ENCODE data around the gene KIF6.

GRCh38 chr6:39402239-39402751 is 322.9 kb downstream of the KIF6 start:
- TF ChIP-seq POLR2A (IDR thresholded peaks at IDR 0.05), result no peak
- TF ChIP-seq CTCF (IDR thresholded peaks at IDR 0.05), result no peak
- TF ChIP-seq POLR2AphosphoS5 (IDR thresholded peaks at IDR 0.05), result no peak
